Keratinocyte (primary cell): ENCODE results near the gene PLD4. TPM values are rescaled to one million over a fixed set of nuclear protein-coding genes. Genes with fewer than 3 reads are reported as not detected.
"Not testable (repeated sequence)": the region's sequence is repeated elsewhere in the genome, so short reads cannot be mapped to it uniquely, and the experiment has no call there.

Experiments used
- DNase-seq: peaks from one replicate; pipeline ENCODE4 v3.0.0-alpha.2; 2011; ENCODE audit warnings: low read depth, missing footprints, low spot score
- FAIRE-seq: peaks from 2 replicates; lab custom pipeline; 2011; peaks lifted over from hg19 to GRCh38; lab: Jason Lieb, UNC
- H2AFZ ChIP-seq: 2 replicates; pipeline ENCODE4 v1.6.0; 2012; ENCODE audit warnings: low read length, control low read depth, inconsistent platforms; ENCODE audit not compliant: control insufficient read depth
- H3K27ac ChIP-seq: 2 replicates; pipeline ENCODE4 v1.5.1; 2011; ENCODE audit warnings: low read length; ENCODE audit not compliant: control insufficient read depth, insufficient read depth
- H3K27me3 ChIP-seq: 3 replicates; pipeline ENCODE4 v1.6.0; 2011; ENCODE audit warnings: low read length; ENCODE audit not compliant: control insufficient read depth, insufficient read depth; ENCODE audit errors: extremely low read depth
- H3K36me3 ChIP-seq, 2 experiments: 2 replicates in 1 of 2; 3 replicates in 1 of 2; pipeline ENCODE4 v1.5.1; 2011; ENCODE audit warnings: low read length in 2 of 2, mild to moderate bottlenecking in 1 of 2; ENCODE audit not compliant: control insufficient read depth in 2 of 2, insufficient read depth in 2 of 2; ENCODE audit errors: extremely low read depth in 1 of 2
- H3K4me1 ChIP-seq: 3 replicates; pipeline ENCODE4 v1.5.1; 2011; ENCODE audit warnings: low read length; ENCODE audit not compliant: control insufficient read depth, insufficient read depth; ENCODE audit errors: extremely low read depth
- H3K4me2 ChIP-seq: 3 replicates; pipeline ENCODE4 v1.6.0; 2011; ENCODE audit warnings: low read depth, low read length; ENCODE audit not compliant: control insufficient read depth, insufficient read depth; ENCODE audit errors: extremely low read depth
- H3K4me3 ChIP-seq, 3 experiments: fragments of 200-600 bp in 1 of 3; sonication (generic) in 1 of 3; 2 replicates in 2 of 3; 3 replicates in 1 of 3; pipeline ENCODE4 v1.5.1; 2011 to 2016; ENCODE audit warnings: low read length in 3 of 3, mild to moderate bottlenecking in 3 of 3, control low read depth in 2 of 3, inconsistent platforms in 1 of 3, low read depth in 1 of 3, mixed read lengths in 1 of 3, mixed run types in 1 of 3, moderate library complexity in 1 of 3; ENCODE audit not compliant: control insufficient read depth in 2 of 3, insufficient read depth in 2 of 3; ENCODE audit errors: extremely low read depth in 1 of 3
- H3K79me2 ChIP-seq: 2 replicates; pipeline ENCODE4 v1.6.0; 2012; ENCODE audit warnings: low read length; ENCODE audit not compliant: control insufficient read depth, insufficient read depth
- H3K9ac ChIP-seq: 3 replicates; pipeline ENCODE4 v1.6.0; 2011; ENCODE audit warnings: low read length; ENCODE audit not compliant: control insufficient read depth, insufficient read depth; ENCODE audit errors: extremely low read depth
- H3K9me1 ChIP-seq: 3 replicates; pipeline ENCODE4 v1.6.0; 2011; ENCODE audit warnings: low read length; ENCODE audit not compliant: control insufficient read depth, insufficient read depth; ENCODE audit errors: extremely low read depth
- H3K9me3 ChIP-seq: 2 replicates; pipeline ENCODE4 v1.5.1; 2012; ENCODE audit warnings: low read depth, low read length; ENCODE audit not compliant: control insufficient read depth
- H4K20me1 ChIP-seq: 3 replicates; pipeline ENCODE4 v1.6.0; 2011; ENCODE audit warnings: low read length; ENCODE audit not compliant: control insufficient read depth, insufficient read depth; ENCODE audit errors: extremely low read depth
- CTCF ChIP-seq, 3 experiments: IDR thresholded peaks in 1 of 3; conservative IDR thresholded peaks in 1 of 3; optimal IDR thresholded peaks in 1 of 3; 2 replicates in 2 of 3; 3 replicates in 1 of 3; pipeline versions ENCODE3 to v1.5.1; 2011; ENCODE audit warnings: low read length in 3 of 3, mild to moderate bottlenecking in 3 of 3, moderate library complexity in 2 of 3, control low read depth in 1 of 3, inconsistent platforms in 1 of 3; ENCODE audit not compliant: insufficient read depth in 2 of 3; ENCODE audit errors: extremely low read depth in 1 of 3
- EZH2 ChIP-seq: IDR thresholded peaks from one replicate; pipeline ENCODE4 v1.6.1; 2012; ENCODE audit warnings: inconsistent platforms, mild to moderate bottlenecking, low read length, moderate library complexity
- dilution Hi-C: fragments of 300-500 bp; cut with MboI; formaldehyde crosslinking; loops from one replicate; pipeline ENCODE4 v1.7.0; 2020; ENCODE audit warnings: low sequenced_read_pairs; ENCODE audit not compliant: extremely low pct_ligation_motif_present
- polyA plus RNA-seq, 5 experiments: library from polyadenylated mRNA; depleted of rRNA in 3 of 5; stranded (reverse) in 3 of 5; stranded (forward) in 1 of 5; unstranded in 1 of 5; fragments of >200 nt; gene quantifications; 1 replicate in 1 of 5; 2 replicates in 3 of 5; 3 replicates in 1 of 5; pipeline versions ENCODE4 v1.2.1 to v1.2.3, GENCODE V29; 2011 to 2012; ENCODE audit warnings: missing spikeins in 2 of 5, low read depth in 1 of 5, low replicate concordance in 1 of 5

The PLD4 gene
- polyA plus RNA-seq, 1 donor (not counting 4 experiments of a cell fraction or from before 2014, with no cell fraction given): not detected

GRCh38 chr14:104917993-104918392 is 6.7 kb upstream of the PLD4 start:
- Histone ChIP-seq H3K9ac (no peak overlapping the region), H3K27ac (no peak overlapping the region), H3K4me3 (no peak overlapping the region), H3K9me1 (no peaks in the 10 kb centered on the region), H4K20me1 (no peaks in the 10 kb centered on the region), H3K9me3 (no peaks in the 10 kb centered on the region), H3K79me2 (no peaks in the 10 kb centered on the region), H2AFZ (no peak overlapping the region), H3K4me1 (no peaks in the 10 kb centered on the region), H3K27me3 (no peaks in the 10 kb centered on the region), H3K4me2 (no peak overlapping the region), H3K36me3 (no peaks in the 10 kb centered on the region)
- FAIRE-seq: no peak
- dilution Hi-C loops: no loop called here
- DNase-seq: no peak
- TF ChIP-seq EZH2 (no peak), CTCF (optimal IDR thresholded peaks at IDR 0.05 in 1 of 3, IDR thresholded peaks at IDR 0.05 in 1 of 3, conservative IDR thresholded peaks at IDR 0.05 in 1 of 3; ENCODE audit: extremely low read depth in 1 of 3, insufficient read depth in 2 of 3, low read length in 3 of 3) (no peak)

- H3K36me3 ChIP-seq, H3K9ac ChIP-seq, H3K4me3 ChIP-seq, H3K4me2 ChIP-seq, H2AFZ ChIP-seq, DNase-seq, FAIRE-seq, H3K27ac ChIP-seq, H3K27me3 ChIP-seq, H3K9me1 ChIP-seq, H3K79me2 ChIP-seq, H3K9me3 ChIP-seq, H4K20me1 ChIP-seq, H3K4me1 ChIP-seq, dilution Hi-C loops: not testable (repeated sequence)
Measured at GRCh38 chr14:104919152-104919992, 5.3 kb upstream of the PLD4 start.

- H3K27ac ChIP-seq: no peak overlapping the region
- no peaks in the 10 kb centered on the region for H3K4me1 ChIP-seq
- DNase-seq: no peak
- H3K27me3 ChIP-seq: no peaks in the 10 kb centered on the region
- dilution Hi-C loops: no loop called here
- H4K20me1 ChIP-seq: no peaks in the 10 kb centered on the region
- no peak overlapping the region for H2AFZ ChIP-seq
- no peaks in the 10 kb centered on the region for H3K9me3 ChIP-seq
- H3K9me1 ChIP-seq: no peaks in the 10 kb centered on the region
- no peaks in the 10 kb centered on the region for H3K79me2 ChIP-seq
- H3K36me3 ChIP-seq: no peaks in the 10 kb centered on the region
- no peak overlapping the region for H3K4me3 ChIP-seq
- FAIRE-seq: no peak
- TF ChIP-seq CTCF (optimal IDR thresholded peaks at IDR 0.05 in 1 of 3, IDR thresholded peaks at IDR 0.05 in 1 of 3, conservative IDR thresholded peaks at IDR 0.05 in 1 of 3; ENCODE audit: extremely low read depth in 1 of 3, insufficient read depth in 2 of 3, low read length in 3 of 3) (no peak), EZH2 (no peak)
- H3K9ac ChIP-seq: no peak overlapping the region
- H3K4me2 ChIP-seq: no peak overlapping the region
Measured at GRCh38 chr14:104919993-104920315, 4.7 kb upstream of the PLD4 start.
